Right ventricle myocardium inferior (tissue), 1 donor: ENCODE results near the gene COX18. TPM values are rescaled to one million over a fixed set of nuclear protein-coding genes. Genes with fewer than 3 reads are reported as not detected.

Source experiments
- ATAC-seq: fragments of 200-7000 bp; cut with Tn5 transposase; one replicate; pipeline ENCODE4 v1.9.1; 2020; ENCODE audit warnings: mild to moderate bottlenecking, moderate library complexity
- DNase-seq: peaks from one replicate; pipeline ENCODE4 v3.0.0; 2021; ENCODE audit errors: missing footprints
- intact Hi-C: fragments of 100-400 bp; cut with DNase I; formaldehyde crosslinking; loops from one replicate; pipeline ENCODE4 v1.11.0; 2022
- total RNA-seq: library from RNA; stranded (reverse); fragmentation: NEBNext Ultra II Directional; extraction: Animal tissue kit (Norgen Biotek cat#: 25700); gene quantifications from one replicate; pipeline ENCODE4 v1.2.1, GENCODE V29; 2021
- donor health status: DM: no; HTN: yes; CAD: no; lungs with severe emphysema.

The COX18 gene
- total RNA-seq, 1 donor from 2014 or later = 14.9 TPM

DNA sequence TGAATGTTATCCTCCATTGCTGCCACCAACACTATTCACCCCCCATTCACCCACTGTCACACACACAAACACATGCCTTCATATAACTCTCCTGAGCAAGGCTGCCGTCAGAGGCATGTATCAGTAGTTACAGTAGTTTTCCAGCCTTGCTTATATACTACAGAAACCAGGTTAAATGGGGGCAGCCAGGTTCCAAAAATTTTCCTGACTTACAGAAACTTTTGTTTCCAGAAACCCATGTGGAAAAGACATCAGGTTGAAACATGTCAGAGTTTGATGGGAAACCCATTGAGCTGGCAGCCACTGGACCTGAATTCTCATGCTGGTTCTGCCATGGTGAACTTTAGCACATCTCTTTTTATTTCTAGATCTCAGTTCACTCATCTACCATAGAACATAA is 64.0 kb downstream of the COX18 start:
- ATAC-seq (no peak), DNase-seq (no peak)
- intact Hi-C loops = no loop called here

Other genes with a start within 250 kb of the COX18 start
- gene ANKRD17, start 189.1 kb upstream of the COX18 start, total RNA-seq = 50.7 TPM